Measurements from ENCODE around the gene NUP188. TPM values are rescaled to one million over a fixed set of nuclear protein-coding genes. Genes with fewer than 3 reads are reported as not detected.

Gene NUP188
- total and polyA plus RNA-seq, 2 donors (not counting 3 experiments of a cell fraction or from before 2014, with no cell fraction given) = 62.7 to 66.2 TPM

- H2AFZ ChIP-seq (ENCODE audit: low read depth, low read length) = no peak overlapping the region
- H3K4me1 ChIP-seq (ENCODE audit: control insufficient read depth, extremely low read depth, insufficient read depth, low read length) = peaks cover 11% of the 10 kb centered on the region
- intact Hi-C loops (cut with micrococcal nuclease) (no loop called here), dilution Hi-C loops (cut with MboI; ENCODE audit: extremely low pct_ligation_motif_present, low sequenced_read_pairs) (no loop called here)
- H4K20me1 ChIP-seq (replicated peaks; ENCODE audit: control insufficient read depth, extremely low read depth, insufficient read depth, low read length) = no peaks in the 10 kb centered on the region
- no peaks in the 10 kb centered on the region for H3K27me3 ChIP-seq (ENCODE audit: control insufficient read depth in 2 of 2, insufficient read depth in 2 of 2, low read length in 2 of 2)
- H3K4me2 ChIP-seq (ENCODE audit: insufficient read depth, low read length) = no peak overlapping the region
- FAIRE-seq (no peak), DNase-seq (ENCODE audit: low read depth, low spot score) (no peak)
- no peaks in the 10 kb centered on the region for H3K9me1 ChIP-seq (replicated peaks; ENCODE audit: control insufficient read depth, extremely low read depth, insufficient read depth, low read length)
- ChIA-PET POLR2A (no interaction called here), CTCF (no interaction called here)
- H3K36me3 ChIP-seq (ENCODE audit: control insufficient read depth in 2 of 2, extremely low read depth in 1 of 2, insufficient read depth in 2 of 2, low read length in 2 of 2) = peaks cover 0 to 14% of the 10 kb centered on the region in 2 experiments
- no peak overlapping the region for H3K4me3 ChIP-seq (replicated peaks in 1 of 3; ENCODE audit: insufficient read depth in 1 of 3, low read depth in 1 of 3, low read length in 3 of 3)
- BruUV-seq (replicated peaks) = no TSS peak
- TF ChIP-seq JUN (IDR thresholded peaks at IDR 0.05; ENCODE audit: borderline replicate concordance, insufficient read depth, insufficient read length, low read depth) (no peak), GATA2 (IDR thresholded peaks at IDR 0.05; ENCODE audit: insufficient read depth, insufficient read length, low read depth, low read length) (no peak), POLR2AphosphoS5 (IDR thresholded peaks at IDR 0.05; ENCODE audit: insufficient read depth, low read depth, low read length) (no peak), FOS (IDR thresholded peaks at IDR 0.05; ENCODE audit: borderline replicate concordance, insufficient read depth, low read length) (no peak), MAX (IDR thresholded peaks at IDR 0.05; ENCODE audit: insufficient read depth, insufficient read length) (no peak), EZH2 (IDR thresholded peaks at IDR 0.05; ENCODE audit: borderline replicate concordance, low read depth, low read length, severe bottlenecking) (no peak)
- no peaks in the 10 kb centered on the region for H3K9me3 ChIP-seq (replicated peaks; ENCODE audit: control insufficient read depth, insufficient read depth, low read length)
- peaks cover 12% of the 10 kb centered on the region for H3K79me2 ChIP-seq (ENCODE audit: control insufficient read depth, insufficient read depth, low read length)
- H3K9ac ChIP-seq (replicated peaks; ENCODE audit: extremely low read depth, insufficient read depth, low read length) = no peak overlapping the region
- H3K27ac ChIP-seq (ENCODE audit: insufficient read depth, low read depth, low read length) = no peak overlapping the region
Observed at GRCh38 chr9:129040113-129040643, 92.7 kb downstream of the NUP188 start.

- Histone ChIP-seq H3K27me3 (ENCODE audit: control insufficient read depth in 2 of 2, insufficient read depth in 2 of 2, low read length in 2 of 2) (no peaks in the 10 kb centered on the region), H3K9ac (replicated peaks; ENCODE audit: extremely low read depth, insufficient read depth, low read length) (no peak overlapping the region), H3K9me3 (replicated peaks; ENCODE audit: control insufficient read depth, insufficient read depth, low read length) (no peaks in the 10 kb centered on the region), H3K36me3 (ENCODE audit: control insufficient read depth in 2 of 2, extremely low read depth in 1 of 2, insufficient read depth in 2 of 2, low read length in 2 of 2) (peaks cover 0 to 17% of the 10 kb centered on the region in 2 experiments), H3K4me3 (replicated peaks in 1 of 3; ENCODE audit: insufficient read depth in 1 of 3, low read depth in 1 of 3, low read length in 3 of 3) (no peak overlapping the region), H3K9me1 (replicated peaks; ENCODE audit: control insufficient read depth, extremely low read depth, insufficient read depth, low read length) (no peaks in the 10 kb centered on the region), H3K27ac (ENCODE audit: insufficient read depth, low read depth, low read length) (no peak overlapping the region), H3K4me2 (ENCODE audit: insufficient read depth, low read length) (no peak overlapping the region), H4K20me1 (replicated peaks; ENCODE audit: control insufficient read depth, extremely low read depth, insufficient read depth, low read length) (no peaks in the 10 kb centered on the region), H3K4me1 (ENCODE audit: control insufficient read depth, extremely low read depth, insufficient read depth, low read length) (peaks cover 8% of the 10 kb centered on the region), H2AFZ (ENCODE audit: low read depth, low read length) (no peak overlapping the region), H3K79me2 (ENCODE audit: control insufficient read depth, insufficient read depth, low read length) (peaks cover 7% of the 10 kb centered on the region)
- BruUV-seq (replicated peaks) = no TSS peak
- intact Hi-C loops (cut with micrococcal nuclease) = no loop called here
- dilution Hi-C loops (cut with MboI; ENCODE audit: extremely low pct_ligation_motif_present, low sequenced_read_pairs) = no loop called here
- ChIA-PET POLR2A (no interaction called here), CTCF (no interaction called here)
- TF ChIP-seq FOS (IDR thresholded peaks at IDR 0.05; ENCODE audit: borderline replicate concordance, insufficient read depth, low read length) (no peak), MAX (IDR thresholded peaks at IDR 0.05; ENCODE audit: insufficient read depth, insufficient read length) (no peak), MYC (IDR thresholded peaks at IDR 0.05; ENCODE audit: low read depth, low read length) (no peak), POLR2A (IDR thresholded peaks at IDR 0.05; ENCODE audit: low read depth, low read length) (no peak), CTCF (IDR thresholded peaks at IDR 0.05; ENCODE audit: extremely low read depth in 1 of 2, insufficient read depth in 1 of 2, low read depth in 1 of 2, low read length in 2 of 2) (no peak), EZH2 (IDR thresholded peaks at IDR 0.05; ENCODE audit: borderline replicate concordance, low read depth, low read length, severe bottlenecking) (no peak), JUN (IDR thresholded peaks at IDR 0.05; ENCODE audit: borderline replicate concordance, insufficient read depth, insufficient read length, low read depth) (no peak), GATA2 (IDR thresholded peaks at IDR 0.05; ENCODE audit: insufficient read depth, insufficient read length, low read depth, low read length) (no peak), POLR2AphosphoS5 (IDR thresholded peaks at IDR 0.05; ENCODE audit: insufficient read depth, low read depth, low read length) (no peak)
- FAIRE-seq (no peak), DNase-seq (ENCODE audit: low read depth, low spot score) (no peak)
Observed at GRCh38 chr9:129042016-129042415, 94.5 kb downstream of the NUP188 start.

Data from endothelial cell of umbilical vein (primary cell).